HEK293T (cell line): ENCODE data around the gene NUBPL.

ENCODE experiments used
- ARNT ChIP-seq: fragments of 450-650 bp; IDR thresholded peaks from 2 replicates; pipeline ENCODE4 v1.6.1; 2017; ENCODE audit warnings: mild to moderate bottlenecking
- BHLHE40 ChIP-seq: fragments of 450-650 bp; IDR thresholded peaks from 2 replicates; pipeline ENCODE4 v1.6.1; 2016; ENCODE audit warnings: mild to moderate bottlenecking, moderate library complexity, borderline replicate concordance
- ELF4 ChIP-seq: fragments of 450-650 bp; IDR thresholded peaks from 2 replicates; pipeline ENCODE4 v1.6.1; 2017; ENCODE audit warnings: antibody characterized with exemption
- FOXA1 ChIP-seq: fragments of 450-650 bp; IDR thresholded peaks from 2 replicates; pipeline ENCODE4 v1.6.1; 2016; ENCODE audit warnings: mild to moderate bottlenecking
- FOXK2 ChIP-seq: fragments of 450-650 bp; IDR thresholded peaks from 2 replicates; pipeline ENCODE4 v1.6.1; 2016; ENCODE audit warnings: mild to moderate bottlenecking
- FOXM1 ChIP-seq: fragments of 450-650 bp; IDR thresholded peaks from 2 replicates; pipeline ENCODE4 v1.6.1; 2017; ENCODE audit warnings: mild to moderate bottlenecking, borderline replicate concordance
- HDGF ChIP-seq: fragments of 450-650 bp; IDR thresholded peaks from 2 replicates; pipeline ENCODE4 v1.6.1; 2017; ENCODE audit warnings: antibody characterized with exemption, borderline replicate concordance
- L3MBTL2 ChIP-seq: fragments of 450-650 bp; conservative IDR thresholded peaks from 2 replicates; pipeline ENCODE4 v1.6.1; 2016; ENCODE audit warnings: mild to moderate bottlenecking
- LEF1 ChIP-seq: fragments of 450-650 bp; IDR thresholded peaks from 2 replicates; pipeline ENCODE4 v1.6.1; 2017; ENCODE audit warnings: mild to moderate bottlenecking, borderline replicate concordance
- NFRKB ChIP-seq: fragments of 450-650 bp; IDR thresholded peaks from 2 replicates; pipeline ENCODE4 v1.6.1; 2016; ENCODE audit warnings: mild to moderate bottlenecking, moderate library complexity
- SP1 ChIP-seq: fragments of 450-650 bp; IDR thresholded peaks from 2 replicates; pipeline ENCODE4 v1.6.1; 2017
- SUZ12 ChIP-seq: fragments of 450-650 bp; IDR thresholded peaks from 2 replicates; pipeline ENCODE4 v1.6.1; 2016; ENCODE audit warnings: mild to moderate bottlenecking
- TARDBP ChIP-seq: fragments of 450-650 bp; IDR thresholded peaks from 2 replicates; pipeline ENCODE4 v1.6.1; 2016
- TF ChIP-seq, protein P1 (sequence below): fragments of 450-650 bp; IDR thresholded peaks from 2 replicates; pipeline ENCODE4 v1.6.1; 2016

- no peak for TF ChIP-seq BHLHE40
- TF ChIP-seq TARDBP: no peak
- no peak for TF ChIP-seq NFRKB
- TF ChIP-seq FOXK2: no peak
- no peak for TF ChIP-seq SUZ12
- TF ChIP-seq FOXM1: no peak
- TF ChIP-seq SP1: no peak
- no peak for TF ChIP-seq FOXA1
- TF ChIP-seq, protein P1, sequence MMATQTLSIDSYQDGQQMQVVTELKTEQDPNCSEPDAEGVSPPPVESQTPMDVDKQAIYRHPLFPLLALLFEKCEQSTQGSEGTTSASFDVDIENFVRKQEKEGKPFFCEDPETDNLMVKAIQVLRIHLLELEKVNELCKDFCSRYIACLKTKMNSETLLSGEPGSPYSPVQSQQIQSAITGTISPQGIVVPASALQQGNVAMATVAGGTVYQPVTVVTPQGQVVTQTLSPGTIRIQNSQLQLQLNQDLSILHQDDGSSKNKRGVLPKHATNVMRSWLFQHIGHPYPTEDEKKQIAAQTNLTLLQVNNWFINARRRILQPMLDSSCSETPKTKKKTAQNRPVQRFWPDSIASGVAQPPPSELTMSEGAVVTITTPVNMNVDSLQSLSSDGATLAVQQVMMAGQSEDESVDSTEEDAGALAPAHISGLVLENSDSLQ: no peak
- TF ChIP-seq ARNT: no peak
- TF ChIP-seq HDGF: no peak
- no peak for TF ChIP-seq L3MBTL2
- TF ChIP-seq ELF4: no peak
- no peak for TF ChIP-seq LEF1
Observed at GRCh38 chr14:31752867-31753661, 191.9 kb downstream of the NUBPL start.
